HCT116 (cell line): ENCODE measurements around the gene PRKAG3. TPM values are rescaled to one million over a fixed set of nuclear protein-coding genes. Genes with fewer than 3 reads are reported as not detected.

Experiments
- ATAC-seq: fragments of 200-7000 bp; cut with Tn5 transposase; 2 replicates; pipeline ENCODE4 v1.9.1; 2020; ENCODE audit warnings: mild to moderate bottlenecking, moderate library complexity
- BruUV-seq: library from RNA; stranded (reverse); fragments of 400-500 nt; replicated peaks from 2 replicates; lab custom pipeline; 2021; lab: Mats Ljungman, UMichigan
- CTCF ChIA-PET: fragments of 300-600 bp; sonication (Branson Sonifier 250); formaldehyde crosslinking; loops from one replicate; lab custom pipeline; 2021; ENCODE audit warnings: antibody characterized with exemption; lab: Charles Lee
- POLR2A ChIA-PET: fragments of 300-600, 350-600 bp; sonication (Branson Sonifier 250); formaldehyde crosslinking; loops from one replicate; lab custom pipeline; 2021; ENCODE audit warnings: antibody characterized with exemption; lab: Charles Lee
- RAD21 ChIA-PET, 2 experiments: fragments of 300-600 bp; sonication (Branson Sonifier 250); formaldehyde crosslinking; loops; one replicate each; lab custom pipeline; 2023; ENCODE audit warnings: low total read pairs in 2 of 2; ENCODE audit not compliant: uncharacterized antibody in 2 of 2, unreplicated experiment in 2 of 2, low non-redundant PET in 1 of 2; lab: Charles Lee
- DNase-seq: peaks from one replicate; pipeline ENCODE4 v3.0.0-alpha.2; 2010; ENCODE audit warnings: low read depth, low spot score
- H2AFZ ChIP-seq: fragments of 200-600 bp; shearing (Covaris generic), sonication (generic); 2 replicates; pipeline ENCODE4 v1.6.1; 2017; ENCODE audit warnings: low read depth, mixed run types, mixed read lengths, antibody characterized with exemption, low read length; ENCODE audit not compliant: poor library complexity, severe bottlenecking
- H3K27ac ChIP-seq: 2 replicates; pipeline ENCODE4 v1.5.1; 2012; ENCODE audit warnings: low read depth, low read length
- H3K27me3 ChIP-seq: fragments of 200-600 bp; sonication (generic); 2 replicates; pipeline ENCODE4 v1.6.1; 2016; ENCODE audit warnings: mixed run types, low read length, mixed read lengths; ENCODE audit not compliant: insufficient read depth
- H3K36me3 ChIP-seq, 2 experiments: fragments of 200-500 bp in 1 of 2; fragments of 200-600 bp in 1 of 2; sonication (Bioruptor generic) in 1 of 2; sonication (generic) in 1 of 2; 2 replicates each; pipeline versions ENCODE4 v1.5.1 to v1.6.1; 2014 to 2016; ENCODE audit warnings: low read length in 2 of 2, inconsistent platforms in 1 of 2, mixed read lengths in 1 of 2, mixed run types in 1 of 2; ENCODE audit not compliant: insufficient read depth in 2 of 2, control insufficient read depth in 1 of 2
- H3K4me1 ChIP-seq, 2 experiments: fragments of 200-600 bp in 1 of 2; sonication (generic) in 1 of 2; 2 replicates each; pipeline versions ENCODE4 v1.5.1 to v1.6.1; 2012 to 2017; ENCODE audit warnings: low read length in 2 of 2, inconsistent platforms in 1 of 2, mild to moderate bottlenecking in 1 of 2, mixed read lengths in 1 of 2, mixed run types in 1 of 2, moderate library complexity in 1 of 2; ENCODE audit not compliant: insufficient read depth in 2 of 2, control insufficient read depth in 1 of 2
- H3K4me2 ChIP-seq: fragments of 200-600 bp; sonication (generic); 2 replicates; pipeline ENCODE4 v1.6.1; 2017; ENCODE audit warnings: mixed run types, low read length, mixed read lengths
- H3K4me3 ChIP-seq, 2 experiments: fragments of 200-600 bp in 1 of 2; sonication (generic) in 1 of 2; replicated peaks in 1 of 2; 2 replicates each; pipeline ENCODE4 v1.5.1; 2011 to 2016; ENCODE audit warnings: low read length in 2 of 2, control low read depth in 1 of 2, low read depth in 1 of 2, mild to moderate bottlenecking in 1 of 2, mixed read lengths in 1 of 2, mixed run types in 1 of 2
- H3K79me2 ChIP-seq: fragments of 200-600 bp; sonication (generic); 2 replicates; pipeline ENCODE4 v1.6.1; 2017; ENCODE audit warnings: mild to moderate bottlenecking, mixed run types, low read length, moderate library complexity, mixed read lengths; ENCODE audit not compliant: insufficient read depth
- H3K9ac ChIP-seq: fragments of 200-600 bp; sonication (generic); 2 replicates; pipeline ENCODE4 v1.6.1; 2016; ENCODE audit warnings: low read length, mixed read lengths
- H3K9me2 ChIP-seq: fragments of 200-600 bp; sonication (generic), shearing (Covaris generic); 2 replicates; pipeline ENCODE4 v1.6.1; 2017; ENCODE audit warnings: mixed run types, mild to moderate bottlenecking, moderate library complexity; ENCODE audit not compliant: insufficient read depth
- H3K9me3 ChIP-seq, 2 experiments: fragments of 200-500 bp in 1 of 2; fragments of 200-600 bp in 1 of 2; sonication (Bioruptor generic) in 1 of 2; sonication (generic) in 1 of 2; 2 replicates each; pipeline ENCODE4 v1.6.1; 2014 to 2017; ENCODE audit warnings: low read length in 2 of 2, mixed read lengths in 2 of 2, inconsistent platforms in 1 of 2, low read depth in 1 of 2, mild to moderate bottlenecking in 1 of 2, mixed run types in 1 of 2, moderate library complexity in 1 of 2; ENCODE audit not compliant: control insufficient read depth in 1 of 2, insufficient read depth in 1 of 2
- H4K20me1 ChIP-seq: fragments of 200-600 bp; sonication (generic), shearing (Covaris generic); 2 replicates; pipeline ENCODE4 v1.6.1; 2017; ENCODE audit warnings: mixed run types, mild to moderate bottlenecking, moderate library complexity; ENCODE audit not compliant: insufficient read depth
- CBX3 ChIP-seq: IDR thresholded peaks from 2 replicates; pipeline ENCODE4 v1.6.1; 2012; ENCODE audit warnings: low read depth
- CEBPB ChIP-seq: IDR thresholded peaks from 2 replicates; pipeline ENCODE4 v1.6.1; 2012; ENCODE audit warnings: low read depth
- EGR1 ChIP-seq: IDR thresholded peaks from 2 replicates; pipeline ENCODE4 v1.6.1; 2012; ENCODE audit warnings: low read depth
- ELF1 ChIP-seq: IDR thresholded peaks from 2 replicates; pipeline ENCODE4 v1.6.1; 2012; ENCODE audit warnings: low read depth, borderline replicate concordance
- EZH2phosphoT487 ChIP-seq: fragments of 200-600 bp; IDR thresholded peaks from 2 replicates; pipeline ENCODE4 v1.6.1; 2018; ENCODE audit warnings: antibody characterized with exemption, borderline replicate concordance
- FOSL1 ChIP-seq: IDR thresholded peaks from 2 replicates; pipeline ENCODE4 v1.6.1; 2012; ENCODE audit warnings: low read depth
- JUND ChIP-seq: IDR thresholded peaks from 2 replicates; pipeline ENCODE4 v1.6.1; 2012
- POLR2AphosphoS5 ChIP-seq: IDR thresholded peaks from 2 replicates; pipeline ENCODE4 v1.6.1; 2011; ENCODE audit warnings: mild to moderate bottlenecking, low read depth, low read length, moderate library complexity
- RAD21 ChIP-seq: IDR thresholded peaks from 2 replicates; pipeline ENCODE4 v1.6.1; 2012; ENCODE audit warnings: low read depth, mild to moderate bottlenecking
- TCF7L2 ChIP-seq: IDR thresholded peaks from 2 replicates; pipeline ENCODE4 v1.7.0; 2011; ENCODE audit warnings: borderline replicate concordance, inconsistent platforms; ENCODE audit not compliant: insufficient read depth, insufficient read length; ENCODE audit errors: extremely low read depth
- YY1 ChIP-seq: IDR thresholded peaks from 2 replicates; pipeline ENCODE4 v1.6.1; 2011; ENCODE audit warnings: low read length, low read depth, moderate library complexity, mild to moderate bottlenecking; ENCODE audit not compliant: insufficient replicate concordance; ENCODE audit errors: extremely low read depth
- ZNF274 ChIP-seq: fragments of 200-500 bp; sonication (Bioruptor generic); IDR thresholded peaks from 2 replicates; pipeline ENCODE4 v1.6.1; 2014; ENCODE audit warnings: mild to moderate bottlenecking, low read depth, low read length, inconsistent platforms
- intact Hi-C: fragments of 100-400 bp; cut with micrococcal nuclease; formaldehyde crosslinking; loops from 2 replicates; pipeline ENCODE4 v1.10.0; 2022
- total RNA-seq: library from RNA; stranded (reverse); gene quantifications from one replicate; pipeline ENCODE4 v1.2.1, GENCODE V29; 2021; ENCODE audit not compliant: unreplicated experiment
- TF ChIP-seq, protein P1 (sequence below): IDR thresholded peaks from 2 replicates; pipeline ENCODE4 v1.6.1; 2012
- TF ChIP-seq, protein P2 (sequence below), 3 experiments: fragments of 200-600 bp in 1 of 3; sonication (generic) in 1 of 3; IDR thresholded peaks in 2 of 3; conservative IDR thresholded peaks in 1 of 3; 2 replicates each; pipeline ENCODE4 v1.5.1; 2012 to 2017; ENCODE audit warnings: low read depth in 2 of 3, low read length in 2 of 3, antibody characterized with exemption in 1 of 3, borderline replicate concordance in 1 of 3, control low read depth in 1 of 3, mild to moderate bottlenecking in 1 of 3, mixed read lengths in 1 of 3, mixed run types in 1 of 3, moderate library complexity in 1 of 3; ENCODE audit not compliant: insufficient read depth in 1 of 3
- TF ChIP-seq, protein P3 (sequence below): IDR thresholded peaks from 2 replicates; pipeline ENCODE4 v1.6.1; 2012

The PRKAG3 gene
- total RNA-seq, 1 experiment from 2014 or later = not detected

DNA sequence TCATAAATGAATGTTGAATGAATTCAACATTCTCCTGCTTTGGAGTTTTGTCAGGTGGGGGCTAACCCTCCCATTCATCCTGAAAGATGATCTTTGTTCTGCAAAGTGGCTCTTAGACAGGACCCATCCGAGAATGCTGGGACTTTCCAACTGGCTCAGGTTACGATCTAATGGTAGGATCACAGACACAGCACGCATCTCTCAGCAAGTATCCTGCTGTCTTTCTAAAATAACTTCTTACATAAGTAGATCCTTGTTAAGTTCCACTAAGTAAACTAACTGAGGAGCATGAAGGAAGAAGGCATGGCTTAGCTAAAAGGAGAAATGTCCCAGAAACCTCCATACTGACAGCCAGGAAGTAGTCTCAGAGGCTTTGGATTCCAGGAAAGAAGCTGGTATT is 26.0 kb downstream of the PRKAG3 start (continued):
- TF ChIP-seq CBX3 (no peak), YY1 (no peak), EGR1 (no peak), ELF1 (no peak), ZNF274 (no peak)
- TF ChIP-seq, protein P1, sequence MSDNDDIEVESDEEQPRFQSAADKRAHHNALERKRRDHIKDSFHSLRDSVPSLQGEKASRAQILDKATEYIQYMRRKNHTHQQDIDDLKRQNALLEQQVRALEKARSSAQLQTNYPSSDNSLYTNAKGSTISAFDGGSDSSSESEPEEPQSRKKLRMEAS = no peak

DNA sequence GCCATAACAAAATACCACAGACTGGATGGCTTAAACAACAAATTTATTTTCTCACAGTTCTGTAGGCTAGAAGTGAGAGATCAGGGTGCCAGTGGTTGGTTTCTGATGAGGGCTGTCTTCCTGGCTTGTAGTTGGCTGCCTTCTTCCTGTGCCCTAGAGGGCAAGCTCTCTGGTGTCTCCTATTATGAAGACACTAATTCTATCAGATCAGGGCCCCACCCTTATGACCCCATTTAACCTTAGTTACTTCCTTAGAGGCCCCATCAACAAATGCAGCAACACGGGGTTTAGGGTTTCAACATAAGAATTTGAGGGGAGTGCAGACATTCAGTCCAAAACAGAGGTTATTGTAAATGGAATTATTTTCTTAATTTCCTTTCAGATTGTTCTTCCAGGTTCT is 26.8 kb downstream of the PRKAG3 start:
- no peaks in the 10 kb centered on the region for H3K79me2 ChIP-seq
- DNase-seq = no peak
- no peaks in the 10 kb centered on the region for H3K27me3 ChIP-seq
- POLR2A ChIA-PET = no interaction called here
- BruUV-seq = no TSS peak
- no peak overlapping the region for H3K4me3 ChIP-seq
- TF ChIP-seq, protein P2, sequence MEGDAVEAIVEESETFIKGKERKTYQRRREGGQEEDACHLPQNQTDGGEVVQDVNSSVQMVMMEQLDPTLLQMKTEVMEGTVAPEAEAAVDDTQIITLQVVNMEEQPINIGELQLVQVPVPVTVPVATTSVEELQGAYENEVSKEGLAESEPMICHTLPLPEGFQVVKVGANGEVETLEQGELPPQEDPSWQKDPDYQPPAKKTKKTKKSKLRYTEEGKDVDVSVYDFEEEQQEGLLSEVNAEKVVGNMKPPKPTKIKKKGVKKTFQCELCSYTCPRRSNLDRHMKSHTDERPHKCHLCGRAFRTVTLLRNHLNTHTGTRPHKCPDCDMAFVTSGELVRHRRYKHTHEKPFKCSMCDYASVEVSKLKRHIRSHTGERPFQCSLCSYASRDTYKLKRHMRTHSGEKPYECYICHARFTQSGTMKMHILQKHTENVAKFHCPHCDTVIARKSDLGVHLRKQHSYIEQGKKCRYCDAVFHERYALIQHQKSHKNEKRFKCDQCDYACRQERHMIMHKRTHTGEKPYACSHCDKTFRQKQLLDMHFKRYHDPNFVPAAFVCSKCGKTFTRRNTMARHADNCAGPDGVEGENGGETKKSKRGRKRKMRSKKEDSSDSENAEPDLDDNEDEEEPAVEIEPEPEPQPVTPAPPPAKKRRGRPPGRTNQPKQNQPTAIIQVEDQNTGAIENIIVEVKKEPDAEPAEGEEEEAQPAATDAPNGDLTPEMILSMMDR (IDR thresholded peaks at IDR 0.05 in 2 of 3, conservative IDR thresholded peaks at IDR 0.05 in 1 of 3; ENCODE audit: borderline replicate concordance in 1 of 3, insufficient read depth in 1 of 3, low read depth in 2 of 3, low read length in 2 of 3) = no peak
- no peak for TF ChIP-seq POLR2AphosphoS5
- no peak for TF ChIP-seq JUND
- no peak for TF ChIP-seq TCF7L2
- TF ChIP-seq CEBPB = no peak
- TF ChIP-seq ZNF274 = no peak
- TF ChIP-seq, protein P3, sequence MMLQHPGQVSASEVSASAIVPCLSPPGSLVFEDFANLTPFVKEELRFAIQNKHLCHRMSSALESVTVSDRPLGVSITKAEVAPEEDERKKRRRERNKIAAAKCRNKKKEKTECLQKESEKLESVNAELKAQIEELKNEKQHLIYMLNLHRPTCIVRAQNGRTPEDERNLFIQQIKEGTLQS = no peak
- no peak for TF ChIP-seq FOSL1
- TF ChIP-seq, protein P1 = no peak
- no peak for TF ChIP-seq ELF1
- TF ChIP-seq RAD21 = no peak
- no peak for TF ChIP-seq EZH2phosphoT487
- TF ChIP-seq, all 23 proteins: peak for 0
- intact Hi-C loops = no loop called here
- H3K9me2 ChIP-seq = no peaks in the 10 kb centered on the region
- H3K4me2 ChIP-seq = no peak overlapping the region
- H3K9me3 ChIP-seq = no peaks in the 10 kb centered on the region
- no peaks in the 10 kb centered on the region for H3K4me1 ChIP-seq
- H3K27ac ChIP-seq = no peak overlapping the region
- no peak overlapping the region for H3K9ac ChIP-seq
- CTCF ChIA-PET = no interaction called here
- RAD21 ChIA-PET = no interaction called here
- no peaks in the 10 kb centered on the region for H4K20me1 ChIP-seq
- no peak overlapping the region for H2AFZ ChIP-seq
- no peak for ATAC-seq
- no peaks in the 10 kb centered on the region for H3K36me3 ChIP-seq
